ENCODE data around the gene FBXW5. TPM values are rescaled to one million over a fixed set of nuclear protein-coding genes. Genes with fewer than 3 reads are reported as not detected.

Gene FBXW5
- total RNA-seq, 1 experiment from 2014 or later: 88.0 TPM

DNA sequence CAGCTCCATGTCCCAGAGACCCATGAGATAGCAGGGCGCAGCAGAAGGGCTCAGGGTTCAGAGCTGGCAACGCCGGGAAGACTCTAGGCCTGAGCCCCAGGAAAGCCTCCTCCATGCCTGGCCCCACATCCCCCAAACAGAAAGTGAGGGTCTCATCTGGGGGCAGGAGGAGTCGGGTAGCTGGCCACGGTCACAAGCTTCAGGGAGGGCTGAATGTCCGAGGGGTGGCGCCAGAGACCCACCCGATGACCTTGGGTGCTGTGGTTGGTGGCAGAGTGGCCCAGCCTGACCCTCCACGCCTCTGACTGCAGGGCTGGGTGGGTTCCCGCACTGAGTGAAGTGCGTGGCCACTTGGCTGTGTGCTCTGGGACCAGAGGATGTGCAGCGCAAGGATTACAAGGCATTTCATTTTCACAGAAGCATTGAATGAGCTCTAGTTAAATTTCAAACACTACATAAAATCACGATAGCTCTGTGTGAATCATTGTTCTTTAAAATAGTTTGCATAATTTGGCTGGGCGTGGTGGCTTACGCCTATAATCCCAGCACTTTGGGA is 3.5 kb upstream of the FBXW5 start:
- Histone ChIP-seq H3K9me3 (ENCODE audit: control insufficient read depth in 1 of 2, insufficient read depth in 1 of 2, low read depth in 1 of 2, low read length in 2 of 2) (no peaks in the 10 kb centered on the region), H3K9me2 (ENCODE audit: insufficient read depth) (no peaks in the 10 kb centered on the region), H4K20me1 (ENCODE audit: insufficient read depth) (no peaks in the 10 kb centered on the region), H3K79me2 (ENCODE audit: insufficient read depth, low read length) (peaks cover 11% of the 10 kb centered on the region), H3K36me3 (ENCODE audit: control insufficient read depth in 1 of 2, insufficient read depth in 2 of 2, low read length in 2 of 2) (no peaks in the 10 kb centered on the region; a peak in 1 of 4 replicates), H3K4me3 (replicated peaks in 1 of 2; ENCODE audit: low read depth in 1 of 2, low read length in 2 of 2) (peak overlapping the region in 1 of 2 experiments; percentile 30; a peak in 1 of 4 replicates), H3K27ac (ENCODE audit: low read depth, low read length) (peak overlapping the region; percentile 21), H3K4me1 (ENCODE audit: control insufficient read depth in 1 of 2, insufficient read depth in 2 of 2, low read length in 2 of 2) (peaks cover 27 to 53% of the 10 kb centered on the region in 2 experiments), H3K4me2 (ENCODE audit: low read length) (peak overlapping the region; percentile 97), H2AFZ (ENCODE audit: low read depth, low read length, poor library complexity, severe bottlenecking) (no peak overlapping the region), H3K9ac (ENCODE audit: low read length) (peak overlapping the region; percentile 53), H3K27me3 (ENCODE audit: insufficient read depth, low read length) (no peaks in the 10 kb centered on the region)
- ATAC-seq (peak; percentile 24), DNase-seq (ENCODE audit: low read depth, low spot score) (peak; percentile 35)
- POLR2A ChIA-PET: interaction anchor here (0.7 to 2.1 kb wide), 6 partner anchors 17 to 293 kb away, joined by 3 to 9 read pairs (median 5); partner anchors contain the start of gene TUBB4B
- intact Hi-C loops (cut with micrococcal nuclease): loop anchor here (1.0 to 10.0 kb wide), 3 partner anchors 44 to 103 kb away; partner anchors contain the start of genes AJM1, PAXX and PHPT1
- BruUV-seq (replicated peaks): no TSS peak
- RAD21 ChIA-PET (ENCODE audit: low non-redundant PET in 1 of 2, low total read pairs in 2 of 2, uncharacterized antibody in 2 of 2, unreplicated experiment in 2 of 2): interaction anchor here (0.6 to 2.1 kb wide), 9 partner anchors 44 to 99 kb away, joined by 3 to 25 read pairs (median 4); partner anchors contain the start of genes PAXX (in 2 of the 2) and CLIC3 (in 1 of the 2)
- CTCF ChIA-PET: interaction anchor here (1.0 to 3.4 kb wide), 20 partner anchors 11 to 157 kb away, joined by 3 to 109 read pairs (median 6); partner anchors contain the start of genes CLIC3, ENTPD2, FUT7 and NPDC1
- TF ChIP-seq, protein P1, sequence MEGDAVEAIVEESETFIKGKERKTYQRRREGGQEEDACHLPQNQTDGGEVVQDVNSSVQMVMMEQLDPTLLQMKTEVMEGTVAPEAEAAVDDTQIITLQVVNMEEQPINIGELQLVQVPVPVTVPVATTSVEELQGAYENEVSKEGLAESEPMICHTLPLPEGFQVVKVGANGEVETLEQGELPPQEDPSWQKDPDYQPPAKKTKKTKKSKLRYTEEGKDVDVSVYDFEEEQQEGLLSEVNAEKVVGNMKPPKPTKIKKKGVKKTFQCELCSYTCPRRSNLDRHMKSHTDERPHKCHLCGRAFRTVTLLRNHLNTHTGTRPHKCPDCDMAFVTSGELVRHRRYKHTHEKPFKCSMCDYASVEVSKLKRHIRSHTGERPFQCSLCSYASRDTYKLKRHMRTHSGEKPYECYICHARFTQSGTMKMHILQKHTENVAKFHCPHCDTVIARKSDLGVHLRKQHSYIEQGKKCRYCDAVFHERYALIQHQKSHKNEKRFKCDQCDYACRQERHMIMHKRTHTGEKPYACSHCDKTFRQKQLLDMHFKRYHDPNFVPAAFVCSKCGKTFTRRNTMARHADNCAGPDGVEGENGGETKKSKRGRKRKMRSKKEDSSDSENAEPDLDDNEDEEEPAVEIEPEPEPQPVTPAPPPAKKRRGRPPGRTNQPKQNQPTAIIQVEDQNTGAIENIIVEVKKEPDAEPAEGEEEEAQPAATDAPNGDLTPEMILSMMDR (IDR thresholded peaks at IDR 0.05 in 2 of 3, conservative IDR thresholded peaks at IDR 0.05 in 1 of 3; ENCODE audit: borderline replicate concordance in 1 of 3, insufficient read depth in 1 of 3, low read depth in 2 of 3, low read length in 2 of 3): peak in 2 of 3 experiments; percentile 54 to 60; a peak in 3 of 6 replicates
- no peak for TF ChIP-seq FOSL1 (IDR thresholded peaks at IDR 0.05; ENCODE audit: low read depth)

Data from HCT116 (cell line).